GM18526 (cell line): Measurements from ENCODE around the gene MTOR.

Experiments
- POLR2A ChIP-seq: IDR thresholded peaks from 3 replicates; pipeline ENCODE4 v1.6.1; 2011; ENCODE audit not compliant: insufficient read length; ENCODE audit errors: extremely low read depth

MTOR gene

GRCh38 chr1:11204396-11205190 lies 57.8 kb downstream of the MTOR start:
- no peak for TF ChIP-seq POLR2A

- TF ChIP-seq POLR2A = no peak
These were observed 63.3 kb downstream of the MTOR start for GRCh38 chr1:11198851-11199594.

DNA sequence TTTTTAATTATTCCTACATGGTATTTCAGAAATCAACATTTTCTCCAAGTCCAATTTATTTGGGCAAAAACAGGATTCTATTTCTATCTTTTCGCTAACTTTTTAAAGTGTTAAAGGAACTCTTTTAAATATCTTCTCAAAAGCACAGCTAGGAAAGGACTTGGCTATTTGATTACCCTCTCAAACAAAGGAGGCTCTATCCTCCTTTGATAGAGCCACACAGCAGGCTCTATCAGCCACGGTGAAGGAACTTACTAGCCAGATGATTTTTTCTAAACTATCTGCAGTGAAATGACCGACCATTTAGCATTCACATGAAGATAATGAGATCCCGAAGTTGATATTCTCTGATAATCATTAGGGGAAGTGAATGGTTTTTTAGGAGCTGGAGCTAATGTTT lies 64.1 kb downstream of the MTOR start:
- no peak for TF ChIP-seq POLR2A

GRCh38 chr1:11197359-11197758 lies 65.0 kb downstream of the MTOR start:
- no peak for TF ChIP-seq POLR2A

DNA sequence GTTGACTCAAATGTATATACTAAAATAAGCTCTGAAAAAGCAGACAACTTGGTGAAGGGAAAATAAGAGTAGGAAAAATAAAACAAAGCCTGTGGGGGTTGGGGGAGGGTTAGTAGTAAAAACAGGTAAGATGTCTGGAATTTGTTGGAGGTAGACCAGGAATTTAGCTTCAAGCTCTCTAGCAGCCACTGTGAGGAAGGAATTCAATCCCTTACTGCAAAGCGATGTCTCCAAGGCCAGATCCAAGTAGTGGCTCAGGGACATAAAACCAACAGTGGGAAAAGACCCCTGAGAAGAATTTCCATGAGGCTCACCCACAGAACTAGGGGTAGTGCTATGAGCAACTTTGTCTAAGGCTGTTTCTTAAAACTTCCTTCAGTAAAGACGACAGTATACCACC lies 65.4 kb downstream of the MTOR start:
- no peak for TF ChIP-seq POLR2A

DNA sequence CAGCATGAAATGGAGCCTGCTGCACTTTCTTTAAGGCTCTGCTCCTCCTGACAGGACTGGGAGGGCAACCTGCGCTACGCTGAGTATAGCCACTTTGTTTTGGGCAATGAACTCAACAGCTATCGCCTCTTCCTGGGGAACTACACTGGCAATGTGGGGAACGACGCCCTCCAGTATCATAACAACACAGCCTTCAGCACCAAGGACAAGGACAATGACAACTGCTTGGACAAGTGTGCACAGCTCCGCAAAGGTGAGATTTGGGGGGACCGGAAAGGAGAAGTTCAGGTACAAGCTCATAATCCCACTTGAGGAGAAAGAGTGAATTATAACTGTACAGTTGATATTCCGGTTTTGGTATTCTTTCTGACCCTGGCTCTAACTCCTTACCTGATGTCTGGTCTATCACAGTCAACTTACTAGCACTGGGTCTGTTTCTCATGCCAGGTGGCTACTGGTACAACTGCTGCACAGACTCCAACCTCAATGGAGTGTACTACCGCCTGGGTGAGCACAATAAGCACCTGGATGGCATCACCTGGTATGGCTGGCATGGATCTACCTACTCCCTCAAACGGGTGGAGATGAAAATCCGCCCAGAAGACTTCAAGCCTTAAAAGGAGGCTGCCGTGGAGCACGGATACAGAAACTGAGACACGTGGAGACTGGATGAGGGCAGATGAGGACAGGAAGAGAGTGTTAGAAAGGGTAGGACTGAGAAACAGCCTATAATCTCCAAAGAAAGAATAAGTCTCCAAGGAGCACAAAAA lies 67.8 kb downstream of the MTOR start:
- TF ChIP-seq POLR2A = no peak

DNA sequence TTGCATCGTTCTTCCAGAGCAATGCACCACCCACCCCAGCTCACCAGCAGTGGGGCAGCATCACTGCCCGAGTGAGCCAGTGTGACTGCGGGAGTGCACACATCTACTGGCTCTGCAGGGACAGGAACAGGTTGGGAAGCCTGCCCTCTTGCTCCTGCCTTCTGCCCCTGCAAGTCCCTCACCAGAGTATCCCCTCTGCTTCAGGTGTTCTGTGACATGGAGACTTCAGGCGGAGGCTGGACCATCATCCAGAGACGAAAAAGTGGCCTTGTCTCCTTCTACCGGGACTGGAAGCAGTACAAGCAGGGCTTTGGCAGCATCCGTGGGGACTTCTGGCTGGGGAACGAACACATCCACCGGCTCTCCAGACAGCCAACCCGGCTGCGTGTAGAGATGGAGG lies 69.0 kb downstream of the MTOR start:
- TF ChIP-seq POLR2A = no peak

- no peak for TF ChIP-seq POLR2A
These were observed 73.4 kb downstream of the MTOR start, which contains the start of gene ANGPTL7 for GRCh38 chr1:11188858-11189451. Gene ANGPTL7, plus strand, starts transcription at chr1:11189355. Its CDS starts 225 bp downstream, at chr1:11189580.

DNA sequence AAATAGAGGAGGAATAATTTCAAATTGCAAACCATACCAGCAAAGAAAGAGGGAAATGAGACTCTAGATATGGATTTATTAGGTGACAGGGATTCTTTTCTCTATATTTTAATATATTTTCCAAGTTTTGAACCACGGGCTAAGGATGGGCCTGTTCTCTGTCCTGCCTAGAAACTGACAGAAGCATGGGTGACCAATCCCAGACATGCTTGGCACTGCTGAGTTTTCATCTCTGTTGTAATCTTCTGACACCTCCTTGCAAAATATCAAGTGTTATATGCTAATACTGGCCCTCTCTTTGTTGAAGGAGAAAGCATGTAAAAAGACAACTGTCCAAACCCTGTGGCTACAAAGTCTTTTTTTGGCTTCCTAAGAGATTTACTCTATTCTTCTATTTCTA lies 74.0 kb downstream of the MTOR start:
- no peak for TF ChIP-seq POLR2A

- no peak for TF ChIP-seq POLR2A
These were observed 74.4 kb downstream of the MTOR start for GRCh38 chr1:11187931-11188330.

DNA sequence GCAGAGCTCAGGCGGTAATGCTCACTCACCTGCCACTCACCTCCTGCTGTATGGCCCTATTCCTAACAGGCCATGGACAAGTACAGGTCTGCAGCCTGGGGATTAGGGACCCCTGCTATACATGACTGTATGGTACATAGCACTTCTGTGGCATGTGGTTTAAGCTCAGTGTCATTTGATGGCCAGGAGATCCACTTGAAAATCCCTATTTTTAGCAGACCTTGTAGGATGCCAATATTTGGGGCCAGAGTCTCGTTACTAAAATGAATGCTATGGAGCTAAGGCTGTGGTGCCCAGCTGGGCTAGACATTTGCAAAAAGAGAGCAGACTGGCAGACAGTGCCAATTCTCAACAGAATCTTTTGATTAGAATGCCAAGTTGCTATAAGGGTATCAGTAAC lies 74.9 kb downstream of the MTOR start:
- no peak for TF ChIP-seq POLR2A

DNA sequence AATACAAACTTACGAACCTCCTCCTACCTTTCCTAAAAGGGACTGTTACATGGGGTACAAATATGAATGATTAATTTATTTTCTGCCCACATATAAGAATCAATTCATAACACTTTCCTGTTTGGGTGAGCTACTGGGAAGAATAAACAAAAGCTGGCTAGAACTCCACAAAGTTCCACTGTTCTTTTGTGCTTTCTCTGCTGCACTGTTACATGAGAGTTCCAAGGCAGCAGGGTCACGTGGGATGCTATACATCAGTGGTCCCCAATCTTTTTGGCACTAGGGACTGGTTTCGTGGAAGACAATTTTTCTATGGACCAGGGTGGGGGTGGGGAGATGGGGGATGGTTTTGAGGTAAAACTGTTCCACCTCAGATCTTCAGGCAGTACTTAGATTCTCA lies 75.4 kb downstream of the MTOR start:
- no peak for TF ChIP-seq POLR2A

DNA sequence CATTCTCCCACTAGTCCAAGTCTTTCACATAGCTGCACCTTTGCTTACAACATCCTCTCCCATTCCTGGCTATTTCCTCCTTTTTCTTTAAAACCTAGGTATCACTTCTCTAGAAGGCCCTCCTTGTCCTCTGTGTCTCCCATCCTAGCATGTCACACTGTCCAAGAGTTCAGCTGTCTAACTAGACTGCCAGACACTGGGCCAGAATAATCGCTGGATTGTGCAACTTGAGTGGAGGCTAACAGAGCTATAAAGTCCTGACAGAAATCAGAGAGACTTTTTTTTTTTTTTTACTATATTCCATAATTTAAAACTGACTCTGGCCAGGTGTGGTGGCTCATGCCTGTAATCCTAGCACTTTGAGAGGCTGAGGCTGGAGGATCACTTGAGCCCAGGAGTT lies 77.4 kb downstream of the MTOR start:
- no peak for TF ChIP-seq POLR2A

- no peak for TF ChIP-seq POLR2A
These were observed 79.5 kb downstream of the MTOR start for GRCh38 chr1:11182884-11183283.

- TF ChIP-seq POLR2A = no peak
These were observed 82.0 kb downstream of the MTOR start for GRCh38 chr1:11180342-11180744.
